HG03558 (cell line): Measurements from ENCODE around the gene CRYZ.
"Not testable (repeated sequence)": the region's sequence is repeated elsewhere in the genome, so short reads cannot be mapped to it uniquely, and the experiment has no call there.

ENCODE experiments used
- ATAC-seq: cut with Tn5 transposase; IDR thresholded peaks from one replicate; pipeline ENCODE4 v1.9.1; 2021; ENCODE audit warnings: moderate number of reproducible peaks; ENCODE audit not compliant: unreplicated experiment; ENCODE audit errors: extremely low read depth

Gene CRYZ

DNA sequence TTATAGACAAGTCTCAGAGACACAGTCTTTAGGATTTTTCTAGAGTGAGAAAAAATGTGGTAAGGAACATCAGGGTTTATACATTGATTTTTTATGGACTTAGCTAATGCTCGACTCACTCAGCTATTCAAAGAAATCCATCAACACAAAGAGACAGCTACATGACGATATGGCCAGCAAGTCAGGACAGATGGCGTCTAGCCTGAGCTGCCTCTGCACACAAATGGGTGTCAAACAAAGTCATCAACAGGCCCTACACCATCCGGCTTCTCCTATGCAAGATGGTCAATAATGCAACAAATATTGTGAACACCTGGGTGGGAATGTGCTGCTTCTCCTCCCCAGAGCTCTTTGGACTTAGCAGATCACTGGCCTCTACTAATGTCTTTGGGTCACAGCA lies 45.9 kb downstream of the CRYZ start:
- ATAC-seq = no peak

DNA sequence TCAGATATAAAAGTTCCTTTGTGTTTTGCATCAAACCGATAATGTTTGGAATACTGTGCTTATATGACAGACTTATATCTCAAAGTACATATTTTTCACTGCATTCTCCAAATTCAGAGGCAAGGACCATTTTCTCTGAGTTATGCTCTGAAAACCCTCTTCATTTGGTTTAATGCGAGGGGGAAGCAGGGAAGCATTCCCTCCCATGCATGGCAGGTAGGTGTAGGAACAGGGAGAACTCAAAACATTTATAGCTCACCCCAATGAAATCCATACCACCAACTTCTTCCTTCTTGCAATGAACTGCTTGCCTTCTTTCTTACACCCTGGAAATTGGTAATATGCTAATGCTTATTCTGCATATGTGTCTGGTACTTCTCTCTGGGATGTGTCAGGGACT lies 48.5 kb downstream of the CRYZ start:
- ATAC-seq = no peak

DNA sequence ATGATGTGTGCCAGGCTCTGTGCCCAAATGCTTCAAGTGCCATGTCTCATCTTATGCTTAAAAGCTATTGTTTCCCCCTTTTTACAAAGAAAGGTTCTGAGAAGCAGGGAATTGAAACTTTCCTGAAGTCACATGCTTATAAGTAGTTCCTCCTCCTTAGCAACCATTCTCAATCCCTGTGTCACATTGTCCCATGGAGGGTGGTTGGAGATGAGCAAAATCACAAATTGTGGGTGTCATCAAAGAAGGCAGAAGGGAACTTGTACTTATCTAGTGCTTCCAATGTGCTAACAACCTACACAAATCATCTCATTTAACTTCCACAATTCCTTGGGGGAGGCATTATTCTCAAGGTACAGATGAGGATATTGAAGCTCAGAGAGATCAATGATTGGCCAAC lies 49.2 kb downstream of the CRYZ start:
- no peak for ATAC-seq

DNA sequence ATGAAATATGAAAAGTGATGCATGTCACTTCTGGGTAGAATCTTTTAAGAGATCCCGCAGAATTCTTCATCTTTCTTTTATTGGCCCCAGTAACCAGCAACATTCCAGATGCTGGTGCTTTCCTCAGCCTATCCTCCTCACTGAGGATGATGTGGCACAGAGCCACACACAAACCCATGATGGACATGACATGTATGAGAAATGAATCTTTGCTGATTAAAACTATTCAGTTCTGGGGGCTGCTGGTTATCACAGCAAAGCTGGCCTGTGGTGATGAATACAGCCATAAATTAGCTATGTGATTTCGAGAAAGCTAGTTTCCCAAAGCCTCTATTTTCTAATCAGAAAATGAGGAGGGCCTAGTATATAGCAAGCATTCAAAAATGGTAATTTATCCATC lies 51.0 kb downstream of the CRYZ start:
- ATAC-seq = no peak

DNA sequence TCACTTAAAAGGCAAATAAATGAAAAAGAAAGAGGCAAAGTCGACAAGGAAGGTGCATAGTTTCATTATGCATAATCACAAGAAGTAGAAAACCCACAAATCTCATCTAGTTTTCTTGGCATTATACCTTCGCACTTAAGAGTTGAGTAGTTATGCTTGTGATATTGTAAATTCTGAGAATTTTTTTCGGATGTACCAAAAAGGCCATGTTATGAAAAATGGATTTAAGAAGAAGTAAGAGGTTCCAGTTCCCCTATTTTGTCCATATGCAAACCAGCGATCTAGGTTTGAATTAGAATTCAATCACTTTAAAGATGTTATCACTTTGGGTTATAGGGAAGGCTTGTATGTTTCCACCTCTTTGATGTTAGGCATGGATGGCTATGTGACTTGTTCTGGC lies 51.4 kb downstream of the CRYZ start:
- peak; percentile 84 for ATAC-seq

DNA sequence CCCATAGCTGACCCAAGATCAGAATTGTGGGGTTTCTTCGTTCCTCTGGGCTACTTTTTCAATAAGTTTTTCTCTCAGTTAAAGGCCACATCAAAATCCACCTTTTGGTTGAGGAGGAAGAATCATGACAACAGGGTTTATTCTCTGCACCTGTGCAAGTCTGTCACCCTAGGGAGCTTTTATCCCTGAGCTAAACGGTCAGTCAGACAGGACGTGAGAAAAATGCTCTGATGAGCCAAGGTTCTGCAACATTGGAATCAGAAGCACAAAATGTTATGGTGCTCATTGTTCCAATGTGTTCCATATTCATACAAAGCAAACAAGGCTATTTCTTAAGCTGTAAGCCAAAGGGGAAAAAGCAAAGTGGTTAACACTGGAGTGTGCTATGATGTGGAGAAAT lies 51.8 kb downstream of the CRYZ start:
- peak; percentile 18 for ATAC-seq

DNA sequence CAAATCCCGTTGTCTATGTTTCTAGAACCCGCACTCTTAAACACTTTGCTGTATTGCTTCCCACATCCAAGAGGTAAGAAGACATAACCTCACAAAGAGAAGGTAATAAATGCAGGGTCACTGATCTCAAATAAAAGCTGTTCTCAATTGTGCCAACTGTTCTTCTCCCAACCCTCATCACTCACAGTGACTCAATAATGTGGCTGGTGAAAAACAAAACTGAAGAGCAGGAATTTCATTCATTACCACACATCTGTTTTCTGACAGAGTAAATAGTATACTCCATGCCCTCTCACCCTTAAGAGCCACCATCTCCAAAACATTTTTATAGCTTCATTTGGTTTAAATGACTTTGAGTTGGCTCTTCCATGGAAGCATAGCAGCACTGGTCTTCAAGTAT lies 53.0 kb downstream of the CRYZ start:
- no peak for ATAC-seq

DNA sequence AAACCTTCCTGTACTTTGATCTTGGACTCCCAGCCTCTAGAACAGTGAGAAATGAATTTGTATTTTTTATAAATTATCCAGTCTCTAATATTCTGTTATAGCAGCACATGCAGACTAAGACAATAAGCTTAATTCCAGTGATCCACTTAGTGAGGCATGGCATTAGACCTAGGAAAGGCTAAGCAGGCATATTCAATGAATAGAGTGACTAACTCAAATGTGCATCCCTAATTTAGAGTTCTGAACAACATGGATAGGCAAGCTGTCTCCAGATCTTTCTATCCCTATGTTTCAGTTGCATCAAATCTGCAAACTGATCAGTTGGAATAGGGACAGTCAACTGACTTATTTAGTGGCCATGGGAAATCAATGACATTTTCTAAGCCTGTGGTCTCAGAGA lies 54.9 kb downstream of the CRYZ start:
- ATAC-seq = no peak

DNA sequence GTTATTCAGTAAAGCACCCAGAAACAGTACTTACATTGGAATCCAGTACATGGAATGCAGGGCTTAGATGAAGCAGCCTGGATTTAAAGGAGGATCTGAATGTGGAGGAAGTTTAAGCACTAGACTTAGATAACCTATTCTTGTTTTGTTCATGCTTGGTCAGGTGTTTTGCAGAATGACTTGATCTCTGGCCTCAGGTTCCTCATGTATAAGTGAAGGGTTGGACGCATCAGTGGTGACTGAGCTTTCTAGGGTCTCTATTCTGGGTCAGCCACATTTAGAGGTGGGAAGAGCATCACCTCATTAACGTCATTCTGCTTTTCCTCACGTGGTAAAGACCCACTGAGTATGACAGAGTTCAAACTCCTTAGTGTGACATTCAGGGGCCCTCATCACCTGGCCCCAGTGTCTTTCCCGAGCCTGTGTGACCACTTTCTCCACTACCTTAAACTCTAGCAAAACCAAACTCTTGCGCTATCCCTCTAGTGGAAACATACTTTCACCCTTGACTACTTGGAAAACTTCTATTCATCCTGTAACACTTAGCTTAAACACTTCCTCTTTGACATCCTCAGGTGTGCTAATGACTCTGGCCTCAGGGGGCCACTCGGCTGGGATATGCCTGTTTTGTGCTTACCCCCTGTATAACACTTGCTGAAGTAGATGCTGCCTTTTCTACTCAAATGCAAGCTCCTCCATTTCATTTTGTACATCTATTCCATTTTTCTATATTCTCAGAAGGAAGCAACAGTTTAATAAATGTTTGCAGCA lies 58.4 kb downstream of the CRYZ start:
- ATAC-seq = peak; percentile 64

DNA sequence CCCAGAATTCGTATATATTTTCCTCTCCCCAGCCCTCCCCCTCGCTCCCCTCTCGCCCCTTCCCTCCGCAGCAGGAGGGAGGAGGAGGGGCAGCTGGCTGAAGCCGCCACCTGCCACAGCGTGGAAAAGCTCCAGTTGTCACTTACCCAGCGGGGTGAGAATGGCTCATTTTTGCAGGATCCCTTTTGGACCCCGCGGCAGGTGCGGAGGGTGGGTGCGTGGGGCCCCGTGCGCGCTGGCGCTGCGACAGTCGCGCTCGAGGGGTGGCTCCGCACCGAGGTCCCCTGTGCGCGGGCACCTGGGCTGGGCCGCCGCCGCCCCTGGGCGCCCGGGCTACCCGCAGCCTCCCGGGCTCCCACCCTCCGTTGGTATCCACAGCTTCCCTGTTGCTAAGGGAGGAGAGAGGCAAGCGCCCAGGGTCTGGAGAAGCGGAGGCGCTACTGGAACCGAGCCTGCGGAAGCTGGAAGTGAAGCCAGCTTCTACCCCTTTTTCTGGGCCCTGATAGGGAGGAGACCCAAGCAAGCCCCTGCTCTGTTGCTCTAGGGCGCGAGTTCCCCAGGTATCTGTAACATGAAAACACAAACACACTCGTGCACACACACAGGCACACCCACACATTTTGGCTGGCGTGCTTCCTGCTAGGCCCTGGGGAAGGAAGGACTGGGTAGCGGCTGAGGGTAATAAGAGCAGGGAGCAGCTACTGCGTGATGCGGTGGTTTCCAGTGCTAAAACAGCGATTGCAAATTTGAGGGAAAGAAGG lies 59.3 kb downstream of the CRYZ start, which contains the start of gene ERICH3:
ERICH3 (minus strand) TSS at position 442 of the 761 bp plus-strand sequence; CDS start at position 169, 273 bp downstream.
- no peak for ATAC-seq

DNA sequence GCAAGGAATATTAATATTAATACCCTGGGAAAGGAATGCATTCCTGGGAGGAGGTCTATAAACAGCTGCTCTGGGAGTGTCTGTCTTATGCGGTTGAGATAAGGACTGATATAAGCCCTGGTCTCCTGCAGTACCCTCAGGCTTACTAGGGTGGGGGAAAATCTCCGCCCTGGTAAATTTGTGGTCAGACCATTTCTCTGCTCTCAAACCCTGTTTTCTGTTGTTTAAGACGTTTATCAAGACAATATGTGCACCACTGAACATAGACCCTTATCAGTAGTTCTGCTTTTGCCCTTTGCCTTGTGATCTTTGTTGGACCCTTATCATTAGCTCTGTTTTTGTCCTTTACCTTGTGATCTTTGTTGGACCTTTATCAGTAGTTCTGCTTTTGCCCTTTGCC lies 62.0 kb downstream of the CRYZ start:
- ATAC-seq = not testable (repeated sequence)
